GM21367 (cell line): ENCODE results near the gene PPM1L.

Source experiments
- ATAC-seq: cut with Tn5 transposase; IDR thresholded peaks from one replicate; pipeline ENCODE4 v1.9.1; 2021; ENCODE audit not compliant: unreplicated experiment

PPM1L gene

DNA sequence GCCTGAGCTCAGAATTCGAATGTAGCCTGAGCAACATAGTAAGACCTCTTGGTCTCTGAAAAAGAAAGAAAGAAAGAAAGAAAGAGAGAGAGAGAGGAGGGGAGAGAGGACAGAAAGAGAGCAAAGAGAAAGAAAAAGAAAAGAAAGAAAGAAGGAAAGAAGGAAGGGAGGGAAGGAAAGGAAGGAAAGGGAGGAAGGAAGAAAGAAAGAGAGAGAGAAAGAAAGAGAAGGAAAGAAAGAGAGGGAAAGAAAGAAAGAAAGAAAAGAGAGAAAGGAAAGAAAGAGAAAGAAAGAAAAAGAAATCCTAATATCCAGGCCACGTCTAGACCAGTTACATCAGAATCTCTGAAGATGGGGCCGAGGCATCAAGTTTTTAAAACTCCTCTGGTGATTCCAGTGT, 50.7 kb downstream of the PPM1L start:
- no peak for ATAC-seq

DNA sequence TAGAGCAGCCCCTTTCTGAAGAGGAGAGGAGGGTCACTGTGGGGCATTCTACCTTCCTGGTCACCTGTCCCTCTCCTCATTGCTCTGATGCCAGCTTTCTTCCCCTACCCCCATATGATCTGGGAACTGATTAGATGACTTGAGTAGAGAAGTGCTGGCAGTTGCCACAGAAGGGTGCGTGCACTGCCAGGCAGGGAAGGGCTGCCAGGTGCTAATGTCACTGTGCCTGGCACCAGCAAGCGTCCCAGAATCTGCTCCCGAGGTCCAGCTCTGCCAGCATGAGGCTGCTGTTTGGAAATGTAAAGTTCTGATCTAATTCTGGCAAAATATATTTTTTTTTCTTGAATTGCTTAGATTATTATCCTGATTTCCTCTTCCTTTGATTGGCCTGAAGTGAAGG, 52.8 kb downstream of the PPM1L start:
- ATAC-seq: no peak

DNA sequence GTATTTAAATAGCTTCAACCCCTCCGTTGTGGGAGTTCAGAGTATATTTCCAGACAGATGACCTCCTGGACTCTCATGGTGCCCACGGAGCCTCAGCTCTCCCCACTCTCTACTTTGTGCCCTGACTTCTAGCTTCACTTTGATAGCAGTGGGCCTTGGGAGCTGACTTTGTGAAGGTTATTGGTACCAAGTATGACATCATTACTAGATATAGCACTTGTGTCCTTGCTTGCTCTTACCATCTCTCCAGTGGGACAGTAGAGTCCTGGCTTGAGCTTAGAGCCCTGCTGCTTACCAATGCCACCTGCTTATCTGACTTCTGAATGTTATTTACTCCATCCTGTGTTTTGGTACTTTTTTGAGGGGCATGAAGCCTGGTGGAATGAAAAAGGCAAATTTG, 53.4 kb downstream of the PPM1L start:
- ATAC-seq: no peak

DNA sequence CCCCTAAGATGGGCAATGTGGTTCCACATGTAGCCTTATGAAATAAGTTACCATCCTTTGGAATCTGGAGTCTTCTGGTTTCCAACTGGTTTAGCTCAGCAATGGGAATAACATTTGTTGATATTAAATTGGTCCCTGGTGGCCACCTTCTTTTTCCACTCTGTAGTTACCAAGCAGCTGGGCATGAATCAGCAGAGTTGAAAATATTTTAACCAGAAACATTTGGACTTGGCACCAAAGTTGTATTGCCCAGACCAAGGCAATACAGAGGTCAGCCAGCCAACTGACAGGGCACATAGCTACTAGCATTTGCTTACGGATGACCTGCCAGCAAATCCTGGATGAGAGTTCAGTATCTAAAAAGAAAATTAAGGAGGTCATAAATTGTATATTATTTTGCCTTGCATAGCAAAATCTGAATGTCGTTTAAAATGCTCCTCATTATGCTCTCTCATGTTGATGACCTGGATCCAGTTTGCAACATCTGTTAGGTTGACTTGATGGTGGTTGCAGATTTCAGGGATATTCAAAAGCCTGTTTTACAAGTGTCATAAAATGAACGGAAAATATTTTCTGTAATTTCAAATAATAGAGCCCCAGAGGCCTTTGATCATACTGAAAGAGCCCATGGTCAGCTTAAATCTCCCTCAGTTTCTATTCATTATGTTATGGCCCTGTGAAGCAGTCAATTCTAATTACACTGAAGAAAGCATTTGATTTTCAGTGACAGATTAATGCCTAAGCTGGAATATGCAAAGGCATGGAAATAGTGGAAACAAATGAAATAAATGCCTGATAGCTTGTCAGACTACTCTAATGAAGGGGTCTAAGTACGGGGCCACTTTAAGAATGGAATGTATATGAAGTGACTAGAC, 54.6 kb downstream of the PPM1L start:
- no peak for ATAC-seq

DNA sequence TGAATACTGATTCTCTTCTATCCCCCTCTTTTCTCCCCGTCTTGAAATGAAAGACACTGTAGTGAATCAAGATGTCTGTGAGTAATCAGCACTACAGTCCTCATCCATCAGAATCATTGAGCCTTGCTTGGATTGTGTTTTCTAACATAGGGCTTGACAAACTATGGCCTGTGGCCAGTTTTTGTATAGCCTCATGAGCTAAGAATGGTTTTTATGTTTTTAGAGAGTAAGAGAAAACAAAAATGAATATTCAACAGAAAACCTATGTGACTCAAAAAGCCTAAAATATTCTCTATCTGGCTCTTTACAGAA, 55.2 kb downstream of the PPM1L start:
- ATAC-seq: no peak

DNA sequence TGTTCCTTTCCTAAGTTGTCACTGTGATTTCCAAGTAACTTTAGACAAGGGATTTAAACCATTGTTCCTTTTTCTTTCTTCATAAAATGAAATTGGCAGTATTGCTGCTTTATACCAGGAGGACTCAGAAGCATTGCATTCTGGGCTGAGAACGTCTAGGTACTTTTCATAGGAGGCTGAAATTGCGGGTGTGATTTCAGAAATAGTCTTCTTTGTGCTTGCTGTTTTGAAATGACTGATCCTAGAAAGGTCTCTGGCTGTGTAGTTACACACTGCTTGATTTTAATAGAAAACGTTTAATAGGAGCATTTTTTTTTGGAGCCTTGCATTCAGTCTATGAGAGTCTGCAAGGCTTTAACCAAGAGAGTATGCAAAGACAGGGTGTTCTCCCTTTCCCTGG, 56.3 kb downstream of the PPM1L start:
- no peak for ATAC-seq

DNA sequence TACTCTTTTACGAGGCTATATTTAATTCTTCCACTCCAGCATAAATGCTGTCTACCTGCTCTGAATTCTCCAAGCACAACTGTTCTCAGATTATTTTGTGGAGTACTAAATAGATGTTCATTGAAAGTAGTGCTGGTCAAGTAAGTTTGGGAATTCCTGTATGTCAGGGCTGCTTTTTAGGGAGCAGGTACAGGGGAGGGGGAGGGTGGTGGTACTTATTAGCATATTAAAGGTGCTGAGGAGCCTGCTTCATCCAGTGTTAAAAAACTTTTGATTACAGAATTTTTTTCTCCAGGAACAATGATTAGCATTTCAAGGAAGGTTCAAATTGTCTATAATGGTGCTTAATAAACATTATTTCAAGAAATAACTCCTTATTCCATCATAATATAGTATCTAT, 59.2 kb downstream of the PPM1L start:
- ATAC-seq: no peak

DNA sequence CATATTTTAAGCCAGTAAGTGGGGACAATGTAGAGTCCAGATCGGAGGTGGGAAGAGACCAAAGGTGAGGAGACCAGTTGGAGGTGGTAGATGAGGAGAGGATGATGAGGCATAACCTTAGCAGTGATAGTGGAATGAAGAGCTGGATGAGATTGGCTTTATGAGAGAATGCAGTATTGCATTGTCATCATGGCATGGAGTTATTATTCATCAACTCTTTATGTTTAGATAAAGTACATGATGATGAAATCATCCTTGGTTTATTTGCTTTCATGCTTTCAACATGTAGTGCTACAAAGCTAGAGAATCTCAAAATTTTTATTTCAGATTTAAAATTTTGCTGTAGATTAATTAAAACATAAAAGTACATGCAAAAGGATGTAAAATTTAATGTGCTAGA, 64.0 kb downstream of the PPM1L start:
- no peak for ATAC-seq

DNA sequence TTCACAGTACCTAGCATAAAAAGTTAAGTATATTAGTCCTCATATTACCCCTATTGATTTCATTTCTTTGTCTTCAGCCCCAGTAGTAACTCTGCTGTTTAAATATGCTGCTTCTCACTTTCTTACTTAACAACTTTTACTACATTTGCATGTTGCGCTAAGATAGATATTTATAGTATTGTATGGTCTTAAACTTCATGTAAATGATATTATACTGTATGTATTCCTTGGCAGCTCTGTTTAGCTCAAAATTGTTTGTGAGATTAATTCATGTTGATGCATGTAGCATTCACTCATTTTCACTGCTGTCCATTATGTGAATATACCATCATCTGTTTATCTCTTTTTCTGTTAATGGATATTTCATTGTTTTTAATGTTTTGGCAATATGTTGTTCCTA, 64.4 kb downstream of the PPM1L start:
- no peak for ATAC-seq

DNA sequence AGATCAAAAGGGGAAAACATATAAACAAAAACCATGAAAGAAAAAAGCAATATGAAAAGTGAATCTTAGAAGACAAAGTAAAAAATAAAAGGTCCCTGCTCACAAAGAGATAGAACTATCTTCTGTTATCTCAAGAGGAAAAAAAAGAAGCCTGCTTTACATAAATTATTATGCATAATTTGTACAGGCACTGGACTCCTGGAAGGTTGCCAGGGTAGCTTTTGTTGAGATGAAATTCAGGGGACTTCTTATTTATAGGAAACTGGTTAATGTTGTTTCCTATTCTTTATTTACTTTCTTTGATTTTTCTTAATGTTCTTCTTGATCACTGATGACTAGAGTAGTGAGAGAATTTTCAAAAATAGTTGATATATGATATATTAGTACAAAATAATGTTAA, 66.9 kb downstream of the PPM1L start:
- ATAC-seq: no peak

DNA sequence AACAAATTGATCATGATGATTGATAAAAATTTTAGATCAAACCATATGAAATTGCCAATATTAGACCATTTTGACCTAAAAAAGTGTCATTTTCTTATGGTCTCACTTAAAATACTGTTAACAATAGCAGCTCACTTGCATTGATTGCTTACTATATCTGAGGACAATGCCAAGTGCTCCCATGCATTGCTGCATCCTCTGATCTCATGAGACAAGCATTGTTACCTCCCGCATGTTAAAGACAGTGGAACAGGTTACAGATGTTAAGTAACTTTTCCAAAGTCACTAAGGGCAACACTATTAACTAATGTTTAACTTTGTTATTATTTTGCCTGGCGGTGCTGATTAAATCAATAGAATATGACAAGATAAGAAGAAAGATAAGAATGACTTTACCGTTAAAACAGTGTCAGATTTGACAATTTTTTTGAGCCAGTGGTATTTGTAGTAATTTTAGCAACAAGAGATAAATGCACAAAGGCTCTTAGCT, 69.3 kb downstream of the PPM1L start:
- ATAC-seq: no peak

DNA sequence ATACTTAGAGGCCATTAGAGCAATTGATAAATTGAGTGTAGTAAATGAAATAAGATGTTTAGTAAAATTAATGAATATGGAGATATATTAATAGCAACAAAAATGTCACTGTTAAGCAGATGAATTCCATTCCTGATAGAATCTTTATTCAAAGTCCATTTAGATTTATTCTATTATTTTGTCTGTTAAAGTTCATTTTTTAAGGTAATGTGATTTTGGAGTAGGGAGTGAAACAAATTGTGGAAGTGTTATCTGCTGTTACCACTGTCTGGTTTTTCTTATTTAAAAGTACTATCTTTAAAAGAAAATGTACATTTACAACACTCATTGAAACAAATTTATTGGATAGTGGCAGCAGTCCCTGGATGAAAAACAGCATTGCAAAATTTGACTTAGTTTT, 70.4 kb downstream of the PPM1L start:
- no peak for ATAC-seq

DNA sequence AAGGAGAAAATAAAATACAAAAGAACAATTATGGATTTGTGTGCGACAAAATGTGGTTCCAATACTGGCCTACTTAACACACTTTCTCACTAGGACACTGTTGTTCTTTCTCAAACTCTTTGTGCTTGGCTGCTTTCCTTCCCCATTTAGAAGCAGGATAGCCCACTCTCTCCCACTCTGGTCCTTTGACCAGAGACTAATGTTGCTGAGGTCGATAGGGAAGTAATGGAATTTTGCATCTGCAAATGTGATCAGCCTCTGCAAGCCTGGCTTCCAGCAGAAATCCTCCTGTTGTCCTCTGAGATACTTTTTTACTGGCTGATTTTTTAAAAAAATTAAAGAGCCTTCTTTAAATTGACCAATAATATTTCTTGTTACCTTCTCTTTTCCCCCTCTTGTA, 71.0 kb downstream of the PPM1L start:
- ATAC-seq: no peak

DNA sequence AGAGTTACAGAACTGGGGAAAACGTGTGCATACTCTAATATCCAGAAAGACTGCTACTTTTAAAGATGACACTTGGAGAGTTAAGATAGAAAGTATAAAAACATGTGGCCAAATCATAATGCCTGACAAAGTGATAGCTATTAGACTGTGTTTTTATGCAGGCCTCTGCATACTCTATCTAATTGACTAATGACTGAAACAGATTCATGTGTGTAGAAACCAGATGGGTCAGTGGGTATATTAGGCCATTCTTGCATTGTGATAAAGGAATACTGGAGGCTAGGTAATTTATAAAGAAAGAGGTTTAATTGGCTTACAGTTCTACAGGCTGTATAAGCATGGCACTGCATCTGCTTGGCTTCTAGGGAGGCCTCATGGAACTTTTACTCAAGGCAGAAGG, 71.5 kb downstream of the PPM1L start:
- ATAC-seq: no peak

DNA sequence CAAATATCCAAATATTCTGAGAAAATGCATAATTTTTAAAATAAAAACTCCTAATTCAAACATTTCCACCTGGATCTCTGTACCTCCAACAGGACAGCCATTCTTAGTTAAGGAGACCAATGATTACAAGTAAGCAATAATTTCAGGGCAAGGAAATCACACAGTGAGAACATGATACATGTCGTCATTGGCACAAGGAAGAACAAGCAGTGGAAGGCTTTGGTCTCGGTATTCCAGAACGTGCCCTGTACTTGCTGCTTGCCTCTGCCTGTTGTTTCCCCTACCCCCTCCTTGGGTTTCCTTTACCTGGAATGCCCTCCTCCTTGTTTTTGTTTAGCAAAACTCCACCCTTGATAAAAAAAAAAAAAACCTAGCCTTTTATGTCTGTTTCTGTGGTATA, 72.8 kb downstream of the PPM1L start:
- ATAC-seq: no peak

DNA sequence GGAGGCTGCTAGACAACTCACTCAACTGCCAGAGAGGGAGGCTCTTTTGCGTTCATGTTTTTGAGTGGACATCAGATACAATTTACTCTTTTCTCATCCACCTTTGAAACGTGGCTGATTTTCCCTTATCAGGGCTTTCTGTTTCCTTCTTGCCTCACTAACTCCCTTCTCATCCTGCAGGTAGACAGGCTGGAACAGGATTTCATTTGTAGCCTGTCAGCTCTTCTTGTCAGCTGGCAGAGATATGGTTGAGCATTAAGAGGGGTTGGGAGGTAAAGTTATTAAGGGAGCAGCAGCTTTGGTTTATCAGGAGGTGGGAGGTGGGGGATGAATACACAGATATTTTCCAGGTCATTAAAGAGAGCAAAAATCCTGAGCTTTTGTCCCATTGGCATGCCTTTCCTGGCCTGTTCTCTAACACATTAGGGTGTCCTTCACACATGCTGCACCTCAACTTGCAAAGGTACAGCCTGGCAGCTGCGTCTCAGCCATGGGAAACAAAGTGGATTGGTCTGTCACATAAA, 73.5 kb downstream of the PPM1L start:
- ATAC-seq: no peak

DNA sequence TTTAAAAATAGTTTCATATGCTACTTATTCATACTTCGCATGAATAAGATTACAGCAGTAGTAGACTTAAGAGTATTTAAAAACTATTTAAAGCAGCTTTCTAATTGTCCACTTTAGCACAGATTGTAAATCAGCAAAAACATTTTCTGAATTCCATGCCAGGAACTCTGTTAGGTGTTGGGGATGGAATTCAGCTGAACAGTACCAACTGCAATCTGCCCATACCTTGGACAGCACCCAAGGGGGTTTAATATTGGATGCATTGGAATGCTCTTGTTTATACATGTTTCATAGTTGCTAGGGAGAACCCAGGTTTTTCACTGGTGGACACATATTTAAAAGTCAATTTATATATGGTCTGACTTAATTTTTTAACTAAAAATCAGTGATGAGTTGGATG, 74.8 kb downstream of the PPM1L start:
- no peak for ATAC-seq

DNA sequence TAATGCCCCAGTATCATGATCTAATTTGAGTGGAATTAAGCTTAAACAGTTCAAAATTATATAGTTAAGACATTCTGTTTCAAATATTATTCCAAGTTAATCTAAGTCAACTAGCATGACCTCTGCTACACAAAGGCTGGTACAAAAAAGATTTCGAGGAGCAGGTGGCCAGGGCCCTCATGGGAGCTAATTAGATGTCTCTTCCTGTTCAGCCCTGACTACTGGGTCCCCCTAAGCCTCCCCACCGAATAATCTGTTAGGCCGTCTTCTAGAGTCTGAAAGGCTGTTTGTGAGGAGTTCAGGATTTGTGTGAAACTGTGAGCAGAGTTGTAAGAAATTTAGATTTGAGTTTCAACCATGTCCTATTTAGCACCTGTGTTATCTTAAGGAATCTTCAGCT, 75.4 kb downstream of the PPM1L start:
- no peak for ATAC-seq

DNA sequence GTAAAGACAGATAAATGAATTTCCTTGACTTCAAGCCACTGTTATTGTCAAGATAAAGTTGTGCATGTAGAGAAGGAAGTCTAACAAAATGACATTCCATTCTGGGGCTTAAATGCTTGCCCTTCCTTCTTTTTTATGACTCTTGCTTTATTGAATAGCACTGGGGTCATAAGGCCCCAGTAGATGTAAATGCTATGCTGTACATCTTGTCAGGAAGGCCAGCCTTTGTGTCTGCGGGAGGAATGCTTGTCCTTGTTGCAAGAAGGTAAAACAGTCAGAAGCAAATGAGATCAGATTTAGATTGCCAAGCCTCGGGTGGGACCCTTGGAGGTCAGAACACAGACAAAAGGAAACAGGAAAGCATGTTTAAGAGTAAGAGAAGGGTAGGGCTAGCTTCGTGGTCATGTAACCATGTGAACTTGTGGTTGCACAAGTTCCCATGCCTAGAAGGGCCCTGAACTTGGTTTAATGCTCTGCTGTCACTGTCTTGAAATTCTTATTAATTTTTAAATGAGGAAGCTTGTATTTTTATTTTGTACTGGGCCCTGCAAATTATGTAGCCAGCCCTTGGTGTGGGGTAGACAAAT, 81.5 kb downstream of the PPM1L start:
- ATAC-seq: no peak

DNA sequence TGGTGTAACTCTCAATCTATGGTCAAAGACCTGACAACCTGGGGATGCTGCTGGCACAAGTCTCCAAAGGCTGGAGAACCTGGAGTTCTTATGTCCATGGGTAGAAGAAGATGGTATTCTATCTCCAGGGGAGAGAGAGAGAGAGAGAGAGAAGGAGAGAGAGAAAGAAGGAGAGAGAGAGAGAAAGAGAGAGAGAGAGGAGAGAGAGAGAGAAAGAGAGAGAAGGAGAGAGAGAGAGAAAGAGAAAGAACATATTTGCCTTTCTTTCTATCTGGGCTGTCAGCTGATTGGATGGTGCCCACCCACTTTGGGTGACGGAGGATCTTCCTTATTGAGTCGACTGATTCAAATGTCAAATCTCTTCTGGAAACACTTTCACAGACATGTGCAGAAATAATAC, 84.6 kb downstream of the PPM1L start:
- no peak for ATAC-seq

DNA sequence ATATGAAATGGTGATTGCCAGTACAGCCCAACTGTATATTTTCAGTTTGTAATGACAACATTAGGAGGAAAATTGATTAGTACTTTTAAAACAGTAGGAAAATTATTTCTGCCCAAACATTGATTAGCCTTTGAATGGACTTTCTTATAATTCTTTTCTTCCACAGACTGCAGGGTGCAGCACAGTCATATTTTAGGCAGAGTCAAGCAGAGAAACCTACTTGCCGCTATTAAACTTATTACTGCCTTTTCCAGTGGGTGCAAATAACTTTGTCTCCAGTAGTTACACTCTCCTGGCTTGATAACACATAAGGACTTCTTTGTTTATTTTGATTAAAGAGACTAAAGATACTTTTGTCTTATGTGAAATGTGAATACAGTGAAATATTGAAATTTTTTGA, 85.4 kb downstream of the PPM1L start:
- ATAC-seq: no peak
